ENCODE data around the gene CTNNA2. TPM values are rescaled to one million over a fixed set of nuclear protein-coding genes. Genes with fewer than 3 reads are reported as not detected.

The CTNNA2 gene
- polyA plus RNA-seq, 1 experiment: not detected

GRCh38 chr2:79686884-79687283 lies 174.0 kb downstream of the CTNNA2 start:
- no peak for DNase-seq (ENCODE audit: low read depth, low spot score)
- TF ChIP-seq, protein P1, sequence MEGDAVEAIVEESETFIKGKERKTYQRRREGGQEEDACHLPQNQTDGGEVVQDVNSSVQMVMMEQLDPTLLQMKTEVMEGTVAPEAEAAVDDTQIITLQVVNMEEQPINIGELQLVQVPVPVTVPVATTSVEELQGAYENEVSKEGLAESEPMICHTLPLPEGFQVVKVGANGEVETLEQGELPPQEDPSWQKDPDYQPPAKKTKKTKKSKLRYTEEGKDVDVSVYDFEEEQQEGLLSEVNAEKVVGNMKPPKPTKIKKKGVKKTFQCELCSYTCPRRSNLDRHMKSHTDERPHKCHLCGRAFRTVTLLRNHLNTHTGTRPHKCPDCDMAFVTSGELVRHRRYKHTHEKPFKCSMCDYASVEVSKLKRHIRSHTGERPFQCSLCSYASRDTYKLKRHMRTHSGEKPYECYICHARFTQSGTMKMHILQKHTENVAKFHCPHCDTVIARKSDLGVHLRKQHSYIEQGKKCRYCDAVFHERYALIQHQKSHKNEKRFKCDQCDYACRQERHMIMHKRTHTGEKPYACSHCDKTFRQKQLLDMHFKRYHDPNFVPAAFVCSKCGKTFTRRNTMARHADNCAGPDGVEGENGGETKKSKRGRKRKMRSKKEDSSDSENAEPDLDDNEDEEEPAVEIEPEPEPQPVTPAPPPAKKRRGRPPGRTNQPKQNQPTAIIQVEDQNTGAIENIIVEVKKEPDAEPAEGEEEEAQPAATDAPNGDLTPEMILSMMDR (IDR thresholded peaks at IDR 0.05; ENCODE audit: low read depth, low read length): no peak
- Histone ChIP-seq H3K4me3 (ENCODE audit: low read depth, low read length) (no peak overlapping the region), H3K27ac (ENCODE audit: low read depth, low read length) (no peak overlapping the region), H3K27me3 (ENCODE audit: control insufficient read depth, insufficient read depth, low read length) (no peaks in the 10 kb centered on the region), H3K9me3 (ENCODE audit: control insufficient read depth, insufficient read depth, low read length) (no peaks in the 10 kb centered on the region)
- ChIA-PET CTCF (no interaction called here), POLR2A (no interaction called here)

GRCh38 chr2:79695248-79695647 lies 182.4 kb downstream of the CTNNA2 start:
- ChIA-PET CTCF (interaction anchor here (0.7 kb wide), 1 partner anchor 36 kb away, joined by 5 read pairs; no protein-coding TSS in a partner anchor), POLR2A (no interaction called here)
- Histone ChIP-seq H3K9me3 (ENCODE audit: control insufficient read depth, insufficient read depth, low read length) (no peaks in the 10 kb centered on the region), H3K27me3 (ENCODE audit: control insufficient read depth, insufficient read depth, low read length) (no peaks in the 10 kb centered on the region), H3K4me3 (ENCODE audit: low read depth, low read length) (no peak overlapping the region), H3K27ac (ENCODE audit: low read depth, low read length) (no peak overlapping the region)
- no peak for DNase-seq (ENCODE audit: low read depth, low spot score)
- TF ChIP-seq, protein P1 (IDR thresholded peaks at IDR 0.05; ENCODE audit: low read depth, low read length): no peak

DNA sequence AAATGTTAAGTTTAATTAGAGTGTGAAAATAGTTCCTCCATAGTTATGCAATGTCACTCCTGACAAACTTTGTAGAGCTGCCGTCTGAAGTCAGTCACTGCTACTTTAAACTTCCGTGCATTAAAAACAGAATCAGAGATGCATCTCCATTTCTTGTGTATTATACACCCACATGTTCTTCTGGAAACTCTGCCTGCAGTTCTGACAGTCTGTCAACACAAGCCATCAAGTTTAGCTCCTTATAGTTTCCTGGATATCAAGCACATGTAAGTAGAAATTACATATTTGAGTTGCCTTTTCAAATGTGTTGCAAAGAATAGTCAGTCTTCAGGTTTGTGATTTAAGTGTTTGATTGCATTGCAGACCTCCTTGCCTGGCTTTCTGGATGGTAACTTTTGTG lies 184.3 kb downstream of the CTNNA2 start:
- H3K27me3 ChIP-seq (ENCODE audit: control insufficient read depth, insufficient read depth, low read length): no peaks in the 10 kb centered on the region
- ChIA-PET POLR2A (no interaction called here), CTCF (no interaction called here)

DNA sequence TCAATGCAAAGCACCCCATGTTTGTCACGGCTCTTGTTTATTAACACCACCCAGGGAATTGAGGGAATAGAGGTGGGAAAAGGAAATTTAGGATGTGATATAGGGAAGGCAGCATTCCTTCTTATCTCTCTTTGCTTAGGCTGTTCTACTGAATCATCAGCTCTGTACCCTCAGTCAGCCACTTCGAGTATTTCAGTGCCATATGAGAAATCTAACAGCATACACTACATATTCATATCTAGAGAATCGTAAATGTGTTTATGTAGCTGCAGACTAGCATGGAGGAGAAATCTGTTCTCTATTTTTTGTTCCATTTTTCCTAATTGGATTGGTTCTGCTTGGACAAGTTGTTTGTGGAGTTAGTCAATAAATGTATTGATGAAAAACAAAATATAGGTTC lies 187.8 kb downstream of the CTNNA2 start:
- no peaks in the 10 kb centered on the region for H3K27me3 ChIP-seq (ENCODE audit: control insufficient read depth, insufficient read depth, low read length)
- CTCF ChIA-PET: interaction anchor here (1.1 kb wide), 1 partner anchor 14 kb away, joined by 6 read pairs; no protein-coding TSS in a partner anchor
- TF ChIP-seq, protein P1 (IDR thresholded peaks at IDR 0.05; ENCODE audit: low read depth, low read length): no peak

More for the DNA sequence above, 184.3 kb downstream of the CTNNA2 start:
- H3K4me3 ChIP-seq (ENCODE audit: low read depth, low read length): no peak overlapping the region
- H3K27ac ChIP-seq (ENCODE audit: low read depth, low read length): no peak overlapping the region
- TF ChIP-seq, protein P1 (IDR thresholded peaks at IDR 0.05; ENCODE audit: low read depth, low read length): no peak
- no peaks in the 10 kb centered on the region for H3K9me3 ChIP-seq (ENCODE audit: control insufficient read depth, insufficient read depth, low read length)
- DNase-seq (ENCODE audit: low read depth, low spot score): no peak

DNA sequence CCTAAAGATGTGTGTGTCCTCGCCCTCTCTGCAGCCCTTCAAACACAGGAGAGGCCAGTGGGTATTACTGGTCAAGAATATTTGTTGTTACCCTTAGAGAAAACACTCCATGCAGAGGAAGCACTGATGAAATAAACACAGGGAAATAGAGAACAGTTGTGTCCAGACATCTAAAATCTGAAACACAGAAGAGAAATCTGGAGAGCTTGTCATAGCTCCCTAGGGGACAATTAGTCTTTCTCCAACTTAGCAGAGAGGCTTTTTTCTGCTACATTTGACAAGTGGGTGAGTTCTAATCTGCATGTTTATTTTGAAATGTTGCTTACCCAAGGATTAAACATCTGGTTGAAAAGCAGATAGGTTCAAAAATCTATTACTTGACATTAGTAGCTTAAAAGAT lies 190.1 kb downstream of the CTNNA2 start:
- TF ChIP-seq, protein P1 (IDR thresholded peaks at IDR 0.05; ENCODE audit: low read depth, low read length): no peak
- no peaks in the 10 kb centered on the region for H3K27me3 ChIP-seq (ENCODE audit: control insufficient read depth, insufficient read depth, low read length)
- ChIA-PET POLR2A (no interaction called here), CTCF (interaction anchor here (1.1 kb wide), 1 partner anchor 9 kb away, joined by 3 read pairs; no protein-coding TSS in a partner anchor)
- no peaks in the 10 kb centered on the region for H3K9me3 ChIP-seq (ENCODE audit: control insufficient read depth, insufficient read depth, low read length)
- H3K4me3 ChIP-seq (ENCODE audit: low read depth, low read length): no peak overlapping the region
- H3K27ac ChIP-seq (ENCODE audit: low read depth, low read length): no peak overlapping the region
- no peak for DNase-seq (ENCODE audit: low read depth, low spot score)

More for the DNA sequence above, 187.8 kb downstream of the CTNNA2 start:
- Histone ChIP-seq H3K4me3 (ENCODE audit: low read depth, low read length) (no peak overlapping the region), H3K27ac (ENCODE audit: low read depth, low read length) (no peak overlapping the region), H3K9me3 (ENCODE audit: control insufficient read depth, insufficient read depth, low read length) (no peaks in the 10 kb centered on the region)
- no peak for DNase-seq (ENCODE audit: low read depth, low spot score)
- POLR2A ChIA-PET: no interaction called here
